Measurements from ENCODE around the gene PKNOX2. TPM values are rescaled to one million over a fixed set of nuclear protein-coding genes. Genes with fewer than 3 reads are reported as not detected.

PKNOX2 gene
- total RNA-seq, 1 donor from 2014 or later = 12.1 TPM

DNA sequence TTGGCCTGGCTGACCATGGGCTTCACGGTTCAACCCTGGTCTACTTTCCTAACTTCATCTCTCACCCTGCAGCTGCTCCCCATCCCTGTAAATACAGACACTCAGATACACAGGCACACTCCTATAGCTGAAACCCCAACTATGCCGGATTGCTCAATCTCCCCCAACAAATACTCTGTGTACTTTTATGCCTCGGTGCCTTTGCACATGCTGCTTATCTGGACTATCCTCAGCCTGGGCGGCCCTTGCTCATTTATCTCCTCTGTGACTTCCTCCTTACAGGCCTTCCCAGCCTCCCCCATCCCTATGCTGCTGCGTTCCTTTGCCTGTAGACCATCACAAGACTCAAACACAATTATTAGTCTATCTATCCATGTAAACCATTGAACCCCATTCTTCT, 76.6 kb downstream of the PKNOX2 start:
- Histone ChIP-seq H3K36me3 (no peaks in the 10 kb centered on the region), H3K4me3 (no peak overlapping the region), H3K4me1 (no peaks in the 10 kb centered on the region), H3K27me3 (no peaks in the 10 kb centered on the region), H3K27ac (no peak overlapping the region), H3K9me3 (no peaks in the 10 kb centered on the region)
- intact Hi-C loops (cut with DNase I) = no loop called here
- no peak for DNase-seq (ENCODE audit: low spot score in 2 of 2)
- TF ChIP-seq, protein P1, sequence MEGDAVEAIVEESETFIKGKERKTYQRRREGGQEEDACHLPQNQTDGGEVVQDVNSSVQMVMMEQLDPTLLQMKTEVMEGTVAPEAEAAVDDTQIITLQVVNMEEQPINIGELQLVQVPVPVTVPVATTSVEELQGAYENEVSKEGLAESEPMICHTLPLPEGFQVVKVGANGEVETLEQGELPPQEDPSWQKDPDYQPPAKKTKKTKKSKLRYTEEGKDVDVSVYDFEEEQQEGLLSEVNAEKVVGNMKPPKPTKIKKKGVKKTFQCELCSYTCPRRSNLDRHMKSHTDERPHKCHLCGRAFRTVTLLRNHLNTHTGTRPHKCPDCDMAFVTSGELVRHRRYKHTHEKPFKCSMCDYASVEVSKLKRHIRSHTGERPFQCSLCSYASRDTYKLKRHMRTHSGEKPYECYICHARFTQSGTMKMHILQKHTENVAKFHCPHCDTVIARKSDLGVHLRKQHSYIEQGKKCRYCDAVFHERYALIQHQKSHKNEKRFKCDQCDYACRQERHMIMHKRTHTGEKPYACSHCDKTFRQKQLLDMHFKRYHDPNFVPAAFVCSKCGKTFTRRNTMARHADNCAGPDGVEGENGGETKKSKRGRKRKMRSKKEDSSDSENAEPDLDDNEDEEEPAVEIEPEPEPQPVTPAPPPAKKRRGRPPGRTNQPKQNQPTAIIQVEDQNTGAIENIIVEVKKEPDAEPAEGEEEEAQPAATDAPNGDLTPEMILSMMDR (IDR thresholded peaks at IDR 0.05) = no peak

DNA sequence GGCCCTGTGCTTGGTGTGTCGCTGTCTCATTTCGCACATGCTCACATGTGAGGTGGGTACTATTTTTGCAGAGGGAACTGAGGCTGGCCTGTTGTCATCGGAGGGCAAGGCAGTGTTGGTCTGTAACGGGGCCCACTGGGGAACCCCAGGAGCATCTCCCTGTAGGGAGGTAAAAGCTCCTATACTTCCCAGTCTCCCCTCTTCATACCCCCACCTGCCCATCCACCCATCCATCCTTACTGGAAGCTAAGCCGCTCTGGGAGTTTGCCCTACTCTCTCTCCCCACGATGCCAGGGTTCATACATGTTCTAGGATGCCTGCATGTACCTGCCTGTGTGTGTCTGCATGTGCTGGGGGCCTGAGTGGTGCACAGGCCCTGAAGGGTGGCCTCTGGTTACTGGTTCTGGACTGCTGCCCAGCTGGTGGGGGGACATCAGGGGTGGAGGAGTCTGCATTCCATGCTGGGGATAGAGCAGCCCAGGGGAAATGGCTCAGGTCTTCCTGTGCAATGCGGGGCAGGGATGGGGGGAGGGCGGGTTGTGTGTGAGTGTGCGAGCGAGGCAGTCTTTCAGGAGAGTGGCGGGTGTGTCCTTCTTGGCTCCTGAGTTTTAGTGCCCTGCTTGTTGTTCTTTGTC, 77.7 kb downstream of the PKNOX2 start:
- DNase-seq (ENCODE audit: low spot score in 2 of 2) = no peak
- H3K9me3 ChIP-seq = no peaks in the 10 kb centered on the region
- no peaks in the 10 kb centered on the region for H3K4me1 ChIP-seq
- no peak overlapping the region for H3K4me3 ChIP-seq
- H3K36me3 ChIP-seq = no peaks in the 10 kb centered on the region
- TF ChIP-seq, protein P1 (IDR thresholded peaks at IDR 0.05) = no peak
- no peak overlapping the region for H3K27ac ChIP-seq
- no peaks in the 10 kb centered on the region for H3K27me3 ChIP-seq
- intact Hi-C loops (cut with DNase I) = no loop called here

DNA sequence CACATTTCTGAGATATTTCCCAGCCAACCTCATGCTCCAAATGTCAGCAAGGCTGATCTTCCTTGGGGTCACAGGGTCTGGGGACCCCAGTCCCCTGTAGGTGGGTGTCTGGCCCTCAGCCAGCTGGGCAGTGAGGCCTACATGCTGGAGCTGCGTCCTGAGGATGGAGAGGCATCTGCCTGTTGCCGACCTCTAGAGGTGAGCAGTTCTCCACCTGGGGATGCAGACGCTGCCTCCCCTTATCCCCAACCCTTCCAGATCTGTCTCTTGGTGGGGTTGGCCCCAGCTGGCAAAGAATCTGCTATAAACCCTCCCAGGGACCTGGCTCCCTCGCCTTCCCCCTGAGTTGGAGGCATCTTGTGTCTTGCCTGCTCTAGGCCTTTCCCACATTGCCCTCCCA, 79.6 kb downstream of the PKNOX2 start:
- Histone ChIP-seq H3K9me3 (no peaks in the 10 kb centered on the region), H3K27ac (no peak overlapping the region), H3K36me3 (no peaks in the 10 kb centered on the region), H3K27me3 (no peaks in the 10 kb centered on the region), H3K4me3 (no peak overlapping the region), H3K4me1 (no peaks in the 10 kb centered on the region)
- TF ChIP-seq, protein P1 (IDR thresholded peaks at IDR 0.05) = no peak
- intact Hi-C loops (cut with DNase I) = no loop called here
- no peak for DNase-seq (ENCODE audit: low spot score in 2 of 2)

DNA sequence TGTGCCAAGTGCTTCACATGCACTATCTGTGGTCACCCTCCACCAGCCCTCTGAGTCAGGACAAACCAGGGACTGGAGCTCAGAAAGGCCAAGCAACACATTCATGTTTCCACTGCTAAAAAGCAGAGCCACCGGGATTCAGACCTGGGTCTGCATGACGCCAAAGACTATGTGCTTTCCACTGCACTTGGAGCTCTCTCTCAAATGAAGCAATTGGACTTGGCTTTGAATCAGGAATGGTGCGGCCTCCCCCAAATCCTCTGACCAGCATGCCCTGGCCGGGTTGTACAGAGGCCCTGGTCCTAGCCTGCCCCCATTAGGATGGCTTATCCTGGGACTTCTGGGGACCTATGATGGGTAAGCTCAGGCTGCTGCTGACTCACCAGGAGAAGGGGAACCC, 80.7 kb downstream of the PKNOX2 start:
- no peaks in the 10 kb centered on the region for H3K4me1 ChIP-seq
- no peak for DNase-seq (ENCODE audit: low spot score in 2 of 2)
- intact Hi-C loops (cut with DNase I) = no loop called here
- no peak overlapping the region for H3K27ac ChIP-seq
- no peaks in the 10 kb centered on the region for H3K9me3 ChIP-seq
- H3K27me3 ChIP-seq = no peaks in the 10 kb centered on the region
- H3K36me3 ChIP-seq = no peaks in the 10 kb centered on the region
- H3K4me3 ChIP-seq = no peak overlapping the region
- TF ChIP-seq, protein P1 (IDR thresholded peaks at IDR 0.05) = no peak

DNA sequence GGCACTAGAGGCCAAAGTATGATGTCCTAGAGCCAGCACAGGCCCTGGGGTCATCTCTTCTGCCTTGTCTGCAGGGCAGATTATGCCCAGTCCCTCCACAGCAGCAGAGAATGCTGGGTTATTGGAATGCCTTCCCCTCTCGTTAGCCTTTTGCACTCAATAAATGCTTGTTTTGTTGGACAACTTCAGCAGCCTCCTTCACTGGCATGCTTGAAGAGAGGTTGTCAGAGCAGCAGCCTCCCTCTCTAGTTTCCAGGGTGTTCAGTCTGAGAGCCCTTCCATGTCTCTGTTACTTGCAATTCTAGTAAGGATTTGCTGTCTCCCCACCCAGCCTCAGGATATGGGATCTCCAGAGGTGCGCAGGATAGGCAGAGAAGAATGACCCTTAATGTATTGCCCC, 82.9 kb downstream of the PKNOX2 start:
- Histone ChIP-seq H3K36me3 (no peaks in the 10 kb centered on the region), H3K27me3 (no peaks in the 10 kb centered on the region), H3K4me3 (no peak overlapping the region), H3K9me3 (no peaks in the 10 kb centered on the region), H3K4me1 (no peaks in the 10 kb centered on the region), H3K27ac (no peak overlapping the region)
- TF ChIP-seq, protein P1 (IDR thresholded peaks at IDR 0.05) = no peak
- intact Hi-C loops (cut with DNase I) = no loop called here
- DNase-seq (ENCODE audit: low spot score in 2 of 2) = no peak

Data from ascending aorta (tissue), 2 donors.